Caco-2 (cell line): ENCODE data around the gene NDUFS7. TPM values are rescaled to one million over a fixed set of nuclear protein-coding genes. Genes with fewer than 3 reads are reported as not detected.

Experiments
- BruUV-seq: library from RNA; stranded (reverse); fragments of 400-500 nt; replicated peaks from 2 replicates; lab custom pipeline; 2021; lab: Mats Ljungman, UMichigan
- CTCF ChIA-PET: fragments of 300-600 bp; sonication (Branson Sonifier 250); formaldehyde crosslinking; loops from one replicate; lab custom pipeline; 2022; ENCODE audit warnings: antibody characterized with exemption; lab: Charles Lee
- POLR2A ChIA-PET: fragments of 300-600 bp; sonication (Branson Sonifier 250); formaldehyde crosslinking; loops from one replicate; lab custom pipeline; 2022; ENCODE audit warnings: antibody characterized with exemption; lab: Charles Lee
- DNase-seq, 2 experiments: peaks; one replicate each; pipeline versions ENCODE4 v3.0.0 to v3.0.0-alpha.2; 2020 to 2022
- H3K27me3 ChIP-seq: replicated peaks from 2 replicates; pipeline ENCODE4 v1.6.0; 2011; ENCODE audit warnings: low read length; ENCODE audit not compliant: control insufficient read depth, insufficient read depth
- H3K36me3 ChIP-seq: 2 replicates; pipeline ENCODE4 v1.5.1; 2011; ENCODE audit warnings: low read length; ENCODE audit not compliant: control insufficient read depth, insufficient read depth
- H3K4me1 ChIP-seq: fragments of 250-450 bp; sonication (Bioruptor Pico); 2 replicates; pipeline ENCODE4 v1.5.1; 2020; ENCODE audit warnings: mild to moderate bottlenecking
- H3K4me3 ChIP-seq: 2 replicates; pipeline ENCODE4 v1.5.1; 2011; ENCODE audit warnings: low read depth, mild to moderate bottlenecking, control low read depth, low read length
- H3K9me3 ChIP-seq: fragments of 250-450 bp; sonication (Bioruptor Pico); 2 replicates; pipeline ENCODE4 v1.5.1; 2020; ENCODE audit warnings: mild to moderate bottlenecking, moderate library complexity
- H3K27ac Mint-ChIP-seq: one replicate; pipeline ENCODE4 v1.8.0; 2022; ENCODE audit warnings: mixed read lengths; ENCODE audit not compliant: unreplicated experiment
- H3K27me3 Mint-ChIP-seq: one replicate; pipeline ENCODE4 v1.8.0; 2022; ENCODE audit warnings: mixed read lengths; ENCODE audit not compliant: insufficient read depth, unreplicated experiment
- H3K36me3 Mint-ChIP-seq: one replicate; pipeline ENCODE4 v1.8.0; 2022; ENCODE audit warnings: mild to moderate bottlenecking, mixed read lengths; ENCODE audit not compliant: insufficient read depth, unreplicated experiment
- H3K4me1 Mint-ChIP-seq: one replicate; pipeline ENCODE4 v1.8.0; 2022; ENCODE audit warnings: low read depth, mixed read lengths; ENCODE audit not compliant: unreplicated experiment
- H3K4me3 Mint-ChIP-seq: one replicate; pipeline ENCODE4 v1.8.0; 2022; ENCODE audit warnings: mild to moderate bottlenecking, moderate library complexity, mixed read lengths; ENCODE audit not compliant: unreplicated experiment
- H3K9me3 Mint-ChIP-seq: one replicate; pipeline ENCODE4 v1.8.0; 2022; ENCODE audit warnings: mixed read lengths; ENCODE audit not compliant: unreplicated experiment
- CTCF ChIP-seq, 2 experiments: fragments of 200-600 bp in 1 of 2; IDR thresholded peaks; 1 replicate in 1 of 2; 2 replicates in 1 of 2; pipeline versions ENCODE4 v1.5.1 to v1.8.0; 2011 to 2022; ENCODE audit warnings: antibody characterized with exemption in 1 of 2, control low read depth in 1 of 2, inconsistent platforms in 1 of 2, low read depth in 1 of 2, low read length in 1 of 2, mild to moderate bottlenecking in 1 of 2, moderate library complexity in 1 of 2; ENCODE audit not compliant: insufficient read depth in 1 of 2, severe bottlenecking in 1 of 2, unreplicated experiment in 1 of 2
- intact Hi-C: fragments of 100-400 bp; cut with micrococcal nuclease; formaldehyde crosslinking; loops from one replicate; pipeline ENCODE4 v1.10.0; 2022; ENCODE audit not compliant: unreplicated experiment
- total RNA-seq: library from RNA; stranded (reverse); gene quantifications from 2 replicates; pipeline ENCODE4 v1.2.3, GENCODE V29; 2022

The NDUFS7 gene
- total RNA-seq, 1 experiment from 2014 or later, result 111 TPM

- H3K36me3 ChIP-seq, result no peaks in the 10 kb centered on the region; the same call in 1 of the 2 replicates
- no peaks in the 10 kb centered on the region for H3K4me1 ChIP-seq
- intact Hi-C loops, result no loop called here
- CTCF ChIA-PET, result no interaction called here
- DNase-seq, result no peak
- Mint-ChIP-seq H3K27ac (no peak overlapping the region), H3K36me3 (peaks cover 37% of the 10 kb centered on the region), H3K4me1 (no peaks in the 10 kb centered on the region), H3K4me3 (no peak overlapping the region), H3K9me3 (no peaks in the 10 kb centered on the region), H3K27me3 (no peaks in the 10 kb centered on the region)
- POLR2A ChIA-PET, result no interaction called here
- H3K27me3 ChIP-seq, result no peaks in the 10 kb centered on the region
- no peaks in the 10 kb centered on the region for H3K9me3 ChIP-seq
- TF ChIP-seq CTCF (IDR thresholded peaks at IDR 0.05; ENCODE audit: insufficient read depth in 1 of 2, low read depth in 1 of 2, low read length in 1 of 2, severe bottlenecking in 1 of 2, unreplicated experiment in 1 of 2), result no peak
- no peak overlapping the region for H3K4me3 ChIP-seq
- BruUV-seq, result no TSS peak
These were observed 16.5 kb upstream of the NDUFS7 start for GRCh38 chr19:1366899-1367870.

GRCh38 chr19:1369214-1369805 lies 14.4 kb upstream of the NDUFS7 start:
- no peaks in the 10 kb centered on the region for H3K9me3 ChIP-seq
- intact Hi-C loops, result no loop called here
- H3K4me3 Mint-ChIP-seq, result no peak overlapping the region
- no peaks in the 10 kb centered on the region for H3K4me1 Mint-ChIP-seq
- H3K27me3 Mint-ChIP-seq, result no peaks in the 10 kb centered on the region
- DNase-seq, result no peak
- ChIA-PET POLR2A (interaction anchor here (0.6 kb wide), 1 partner anchor 13 kb away, joined by 3 read pairs; no protein-coding TSS in a partner anchor), CTCF (no interaction called here)
- H3K9me3 Mint-ChIP-seq, result no peaks in the 10 kb centered on the region
- no peak overlapping the region for H3K4me3 ChIP-seq
- no peak for TF ChIP-seq CTCF (IDR thresholded peaks at IDR 0.05; ENCODE audit: insufficient read depth in 1 of 2, low read depth in 1 of 2, low read length in 1 of 2, severe bottlenecking in 1 of 2, unreplicated experiment in 1 of 2)
- no peaks in the 10 kb centered on the region; the same call in 1 of the 2 replicates for H3K36me3 ChIP-seq
- H3K27ac Mint-ChIP-seq, result no peak overlapping the region
- no TSS peak for BruUV-seq
- no peaks in the 10 kb centered on the region for H3K27me3 ChIP-seq
- H3K4me1 ChIP-seq, result no peaks in the 10 kb centered on the region
- peaks cover 45% of the 10 kb centered on the region for H3K36me3 Mint-ChIP-seq

- no peak for TF ChIP-seq CTCF (IDR thresholded peaks at IDR 0.05; ENCODE audit: insufficient read depth in 1 of 2, low read depth in 1 of 2, low read length in 1 of 2, severe bottlenecking in 1 of 2, unreplicated experiment in 1 of 2)
- no peak overlapping the region for H3K4me3 ChIP-seq
- BruUV-seq, result no TSS peak
- no peak for DNase-seq
- intact Hi-C loops, result no loop called here
- no peaks in the 10 kb centered on the region for H3K9me3 ChIP-seq
- ChIA-PET CTCF (no interaction called here), POLR2A (no interaction called here)
- H3K36me3 Mint-ChIP-seq, result peaks cover 38% of the 10 kb centered on the region
- no peaks in the 10 kb centered on the region for H3K9me3 Mint-ChIP-seq
- no peaks in the 10 kb centered on the region for H3K4me1 ChIP-seq
- H3K27ac Mint-ChIP-seq, result no peak overlapping the region
- H3K27me3 ChIP-seq, result no peaks in the 10 kb centered on the region
- no peaks in the 10 kb centered on the region for H3K4me1 Mint-ChIP-seq
- H3K4me3 Mint-ChIP-seq, result no peak overlapping the region
- H3K36me3 ChIP-seq, result no peaks in the 10 kb centered on the region; the same call in 1 of the 2 replicates
- no peaks in the 10 kb centered on the region for H3K27me3 Mint-ChIP-seq
These were observed 12.9 kb upstream of the NDUFS7 start for GRCh38 chr19:1370579-1371361.
